Neural cell (in vitro differentiated cells): ENCODE data around the gene DALRD3. TPM values are rescaled to one million over a fixed set of nuclear protein-coding genes. Genes with fewer than 3 reads are reported as not detected.

Experiments used
- polyA plus RNA-seq: library from polyadenylated mRNA; depleted of rRNA; stranded (reverse); fragments of >200 nt; gene quantifications from 2 replicates; pipeline ENCODE4 v1.2.3, GENCODE V29; 2014
- small RNA-seq, 3 experiments: library from RNA; depleted of rRNA; stranded (forward); fragments of <200 nt; gene quantifications; one replicate each; pipeline ENCODE3, GENCODE V24; 2012

The DALRD3 gene
- polyA plus RNA-seq, 1 donor from 2014 or later, result 121 TPM

Small RNAs within 50 kb of the gene (small RNA-seq; reads per million reads assigned to genes)
- 47,240 to 56,256 (median 54,573) reads per million in 3 experiments for gene MIR191
- 1,365 to 2,958 (median 2,632) reads per million in 3 experiments for gene MIR425

Other genes with a start within 250 kb of the DALRD3 start
- gene PRKAR2A, start 170.7 kb downstream of the DALRD3 start, polyA plus RNA-seq, result 23.8 and 26.1 TPM in 2 replicates
- 1.5 and 7.1 TPM in 2 replicates for gene SLC25A20, start 119.7 kb downstream of the DALRD3 start, polyA plus RNA-seq
- 148 and 153 TPM in 2 replicates for gene ARIH2, start 99.7 kb downstream of the DALRD3 start, polyA plus RNA-seq
- gene P4HTM, start 28.3 kb downstream of the DALRD3 start, polyA plus RNA-seq, result 97.3 and 111 TPM in 2 replicates
- gene WDR6, start 11.2 kb downstream of the DALRD3 start, polyA plus RNA-seq, result 315 and 326 TPM in 2 replicates
- gene NDUFAF3, start 3.5 kb upstream of the DALRD3 start, polyA plus RNA-seq, result 36.2 and 49.0 TPM in 2 replicates
- gene IMPDH2, start 10.8 kb upstream of the DALRD3 start, polyA plus RNA-seq, result 137 and 148 TPM in 2 replicates
- 87.5 and 122 TPM in 2 replicates for gene QRICH1, start 75.5 kb upstream of the DALRD3 start, polyA plus RNA-seq
- 174 and 212 TPM in 2 replicates for gene QARS1, start 86.2 kb upstream of the DALRD3 start, polyA plus RNA-seq
- gene USP19, start 102.2 kb upstream of the DALRD3 start, polyA plus RNA-seq, result 58.5 and 62.0 TPM in 2 replicates
- gene LAMB2, start 114.5 kb upstream of the DALRD3 start, polyA plus RNA-seq, result 2.0 and 15.9 TPM in 2 replicates
- gene CCDC71, start 147.8 kb upstream of the DALRD3 start, polyA plus RNA-seq, result 14.8 and 25.7 TPM in 2 replicates
- gene KLHDC8B, start 153.0 kb upstream of the DALRD3 start, polyA plus RNA-seq, result 64.2 and 65.1 TPM in 2 replicates